Body of pancreas (tissue), 4 donors: ENCODE data around the gene BIRC2.

ENCODE experiments used
- POLR2A ChIP-seq, 3 donors: fragments of 450-650 bp; IDR thresholded peaks; one replicate each; pipeline ENCODE4 v1.6.1; 2016; ENCODE audit warnings: antibody characterized with exemption in 3 of 3, mild to moderate bottlenecking in 2 of 3
- TF ChIP-seq, protein P1 (sequence below), 7 experiments: fragments of 450-650 bp in 4 of 7; fragments of 200-600 bp in 3 of 7; sonication (generic) in 3 of 7; IDR thresholded peaks; one replicate each; pipeline ENCODE4 v1.5.1; 2016 to 2019; ENCODE audit warnings: antibody characterized with exemption in 7 of 7

DNA sequence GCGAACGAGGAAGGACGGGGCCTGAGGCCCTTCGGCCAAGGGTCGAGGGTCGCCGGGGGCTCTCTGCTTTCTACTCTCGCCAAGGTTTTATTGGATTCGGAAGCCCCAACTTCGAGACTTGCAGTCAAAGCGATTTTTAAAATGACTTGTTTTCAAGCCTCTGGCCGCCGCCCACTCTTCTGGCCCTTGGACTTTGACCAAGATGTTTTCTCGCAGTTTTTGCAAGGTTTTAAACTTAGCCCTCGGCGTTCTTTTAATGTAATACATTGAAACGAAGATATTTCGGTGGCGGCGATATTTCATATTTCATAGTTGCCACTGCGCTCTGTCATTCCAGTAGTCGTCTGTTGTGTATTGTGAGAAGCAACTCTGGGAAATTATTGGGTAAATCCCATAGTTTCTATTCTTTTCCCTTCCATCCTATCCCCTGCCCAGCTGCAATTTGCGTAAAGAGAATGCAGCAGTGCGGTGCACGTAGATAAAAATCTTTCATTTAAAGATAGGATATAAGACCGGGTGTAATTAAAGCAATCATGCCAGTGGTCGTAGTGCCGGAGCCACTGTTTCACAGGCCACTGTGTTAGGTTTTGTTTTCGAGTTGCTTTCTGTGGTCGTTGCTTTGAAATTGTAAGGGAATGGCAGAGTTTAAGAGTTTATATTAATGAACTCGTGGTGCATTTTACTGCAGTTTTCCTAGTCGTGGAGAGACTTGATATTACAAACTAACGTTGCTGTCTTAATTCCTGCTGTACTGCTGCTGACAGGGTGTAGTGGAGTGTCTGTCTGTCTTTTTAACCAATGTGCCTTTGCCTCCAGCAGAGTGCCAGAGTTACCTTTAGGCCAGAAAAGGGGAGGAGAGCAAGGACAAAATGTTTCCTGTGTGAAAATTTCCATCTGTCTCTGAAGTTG is 702 bp downstream of the BIRC2 start:
- TF ChIP-seq, protein P1, sequence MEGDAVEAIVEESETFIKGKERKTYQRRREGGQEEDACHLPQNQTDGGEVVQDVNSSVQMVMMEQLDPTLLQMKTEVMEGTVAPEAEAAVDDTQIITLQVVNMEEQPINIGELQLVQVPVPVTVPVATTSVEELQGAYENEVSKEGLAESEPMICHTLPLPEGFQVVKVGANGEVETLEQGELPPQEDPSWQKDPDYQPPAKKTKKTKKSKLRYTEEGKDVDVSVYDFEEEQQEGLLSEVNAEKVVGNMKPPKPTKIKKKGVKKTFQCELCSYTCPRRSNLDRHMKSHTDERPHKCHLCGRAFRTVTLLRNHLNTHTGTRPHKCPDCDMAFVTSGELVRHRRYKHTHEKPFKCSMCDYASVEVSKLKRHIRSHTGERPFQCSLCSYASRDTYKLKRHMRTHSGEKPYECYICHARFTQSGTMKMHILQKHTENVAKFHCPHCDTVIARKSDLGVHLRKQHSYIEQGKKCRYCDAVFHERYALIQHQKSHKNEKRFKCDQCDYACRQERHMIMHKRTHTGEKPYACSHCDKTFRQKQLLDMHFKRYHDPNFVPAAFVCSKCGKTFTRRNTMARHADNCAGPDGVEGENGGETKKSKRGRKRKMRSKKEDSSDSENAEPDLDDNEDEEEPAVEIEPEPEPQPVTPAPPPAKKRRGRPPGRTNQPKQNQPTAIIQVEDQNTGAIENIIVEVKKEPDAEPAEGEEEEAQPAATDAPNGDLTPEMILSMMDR (IDR thresholded peaks at IDR 0.05), result peak in 2 of 7 experiments; percentile 15 to 18
- TF ChIP-seq POLR2A (IDR thresholded peaks at IDR 0.05), result peak in 2 of 3 donors; percentile 78 to 82
